ENCODE measurements around the gene MGST2.
A peak's percentile ranks its signal among the peaks of the same experiment; 100 is the strongest.

The MGST2 gene

DNA sequence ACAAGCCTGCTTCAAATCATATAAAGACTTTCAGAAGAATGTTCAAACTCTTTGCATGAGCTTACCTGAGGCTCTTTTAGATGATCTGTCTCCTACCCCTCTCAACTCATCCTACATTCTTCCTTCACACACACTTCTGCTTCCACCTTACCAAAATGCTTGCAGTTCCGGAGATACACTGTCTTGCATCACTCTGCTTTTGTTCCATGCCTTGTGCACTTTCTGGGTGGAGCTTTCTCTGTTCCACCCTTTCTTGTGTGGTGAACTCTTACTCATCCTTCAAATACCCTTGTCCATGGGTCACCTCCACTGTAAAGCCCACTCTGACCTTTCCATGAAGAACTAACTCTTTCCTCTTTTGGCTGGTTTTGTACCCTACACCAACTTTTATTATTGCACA is 18.4 kb upstream of the MGST2 start:
- TF ChIP-seq, protein P1, sequence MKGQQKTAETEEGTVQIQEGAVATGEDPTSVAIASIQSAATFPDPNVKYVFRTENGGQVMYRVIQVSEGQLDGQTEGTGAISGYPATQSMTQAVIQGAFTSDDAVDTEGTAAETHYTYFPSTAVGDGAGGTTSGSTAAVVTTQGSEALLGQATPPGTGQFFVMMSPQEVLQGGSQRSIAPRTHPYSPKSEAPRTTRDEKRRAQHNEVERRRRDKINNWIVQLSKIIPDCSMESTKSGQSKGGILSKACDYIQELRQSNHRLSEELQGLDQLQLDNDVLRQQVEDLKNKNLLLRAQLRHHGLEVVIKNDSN (IDR thresholded peaks at IDR 0.05) = no peak
- TF ChIP-seq, protein P2, sequence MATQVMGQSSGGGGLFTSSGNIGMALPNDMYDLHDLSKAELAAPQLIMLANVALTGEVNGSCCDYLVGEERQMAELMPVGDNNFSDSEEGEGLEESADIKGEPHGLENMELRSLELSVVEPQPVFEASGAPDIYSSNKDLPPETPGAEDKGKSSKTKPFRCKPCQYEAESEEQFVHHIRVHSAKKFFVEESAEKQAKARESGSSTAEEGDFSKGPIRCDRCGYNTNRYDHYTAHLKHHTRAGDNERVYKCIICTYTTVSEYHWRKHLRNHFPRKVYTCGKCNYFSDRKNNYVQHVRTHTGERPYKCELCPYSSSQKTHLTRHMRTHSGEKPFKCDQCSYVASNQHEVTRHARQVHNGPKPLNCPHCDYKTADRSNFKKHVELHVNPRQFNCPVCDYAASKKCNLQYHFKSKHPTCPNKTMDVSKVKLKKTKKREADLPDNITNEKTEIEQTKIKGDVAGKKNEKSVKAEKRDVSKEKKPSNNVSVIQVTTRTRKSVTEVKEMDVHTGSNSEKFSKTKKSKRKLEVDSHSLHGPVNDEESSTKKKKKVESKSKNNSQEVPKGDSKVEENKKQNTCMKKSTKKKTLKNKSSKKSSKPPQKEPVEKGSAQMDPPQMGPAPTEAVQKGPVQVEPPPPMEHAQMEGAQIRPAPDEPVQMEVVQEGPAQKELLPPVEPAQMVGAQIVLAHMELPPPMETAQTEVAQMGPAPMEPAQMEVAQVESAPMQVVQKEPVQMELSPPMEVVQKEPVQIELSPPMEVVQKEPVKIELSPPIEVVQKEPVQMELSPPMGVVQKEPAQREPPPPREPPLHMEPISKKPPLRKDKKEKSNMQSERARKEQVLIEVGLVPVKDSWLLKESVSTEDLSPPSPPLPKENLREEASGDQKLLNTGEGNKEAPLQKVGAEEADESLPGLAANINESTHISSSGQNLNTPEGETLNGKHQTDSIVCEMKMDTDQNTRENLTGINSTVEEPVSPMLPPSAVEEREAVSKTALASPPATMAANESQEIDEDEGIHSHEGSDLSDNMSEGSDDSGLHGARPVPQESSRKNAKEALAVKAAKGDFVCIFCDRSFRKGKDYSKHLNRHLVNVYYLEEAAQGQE (IDR thresholded peaks at IDR 0.05; ENCODE audit: low read depth) = no peak
- no peak for TF ChIP-seq NFIC (IDR thresholded peaks at IDR 0.05)
- TF ChIP-seq YY1 (IDR thresholded peaks at IDR 0.05; ENCODE audit: low read depth) = no peak
- TF ChIP-seq EP300 (IDR thresholded peaks at IDR 0.05; ENCODE audit: borderline replicate concordance) = no peak
- TF ChIP-seq CREB1 (IDR thresholded peaks at IDR 0.05; ENCODE audit: low read depth) = no peak
- no peak for TF ChIP-seq ZBTB7A (IDR thresholded peaks at IDR 0.05; ENCODE audit: low read depth)
- no peak for TF ChIP-seq RAD21 (IDR thresholded peaks at IDR 0.05; ENCODE audit: low read depth)
- no peak for TF ChIP-seq CEBPB (IDR thresholded peaks at IDR 0.05)
- TF ChIP-seq EGR1 (IDR thresholded peaks at IDR 0.05) = no peak
- no peak for TF ChIP-seq TEAD4 (IDR thresholded peaks at IDR 0.05)
- TF ChIP-seq FOXM1 (IDR thresholded peaks at IDR 0.05; ENCODE audit: borderline replicate concordance, low read depth) = no peak

DNA sequence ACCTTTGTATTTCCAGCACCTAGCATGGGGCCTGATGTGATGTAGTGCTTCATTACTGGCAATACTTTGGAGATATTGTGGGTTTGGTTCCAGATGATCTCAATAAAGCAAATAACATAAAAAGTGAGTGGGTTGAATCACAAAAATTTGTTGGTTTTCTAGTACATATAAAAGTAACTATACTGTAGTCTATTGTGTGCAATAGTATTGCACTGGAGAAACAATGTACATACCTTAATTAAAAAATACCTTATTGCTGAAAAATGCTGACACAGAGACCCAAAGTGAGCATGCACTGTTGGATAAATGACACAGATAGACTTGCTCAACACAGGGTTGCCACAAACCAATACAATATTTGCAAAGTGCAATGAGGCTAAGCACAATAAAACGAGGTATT is 17.7 kb upstream of the MGST2 start:
- TF ChIP-seq, protein P3, sequence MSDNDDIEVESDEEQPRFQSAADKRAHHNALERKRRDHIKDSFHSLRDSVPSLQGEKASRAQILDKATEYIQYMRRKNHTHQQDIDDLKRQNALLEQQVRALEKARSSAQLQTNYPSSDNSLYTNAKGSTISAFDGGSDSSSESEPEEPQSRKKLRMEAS (IDR thresholded peaks at IDR 0.05) = no peak
- TF ChIP-seq, protein P2 (IDR thresholded peaks at IDR 0.05; ENCODE audit: low read depth) = no peak
- TF ChIP-seq RAD21 (IDR thresholded peaks at IDR 0.05; ENCODE audit: low read depth) (no peak), NFIC (IDR thresholded peaks at IDR 0.05) (no peak), EP300 (IDR thresholded peaks at IDR 0.05; ENCODE audit: borderline replicate concordance) (no peak), ZBTB7A (IDR thresholded peaks at IDR 0.05; ENCODE audit: low read depth) (no peak), TCF12 (IDR thresholded peaks at IDR 0.05; ENCODE audit: low read depth) (no peak), CEBPB (IDR thresholded peaks at IDR 0.05) (no peak), TEAD4 (IDR thresholded peaks at IDR 0.05) (no peak), YY1 (IDR thresholded peaks at IDR 0.05; ENCODE audit: low read depth) (no peak), CREB1 (IDR thresholded peaks at IDR 0.05; ENCODE audit: low read depth) (no peak), TAF1 (IDR thresholded peaks at IDR 0.05; ENCODE audit: low read depth) (no peak), FOXM1 (IDR thresholded peaks at IDR 0.05; ENCODE audit: borderline replicate concordance, low read depth) (no peak), EGR1 (IDR thresholded peaks at IDR 0.05) (no peak)
- TF ChIP-seq, protein P1 (IDR thresholded peaks at IDR 0.05) = no peak

DNA sequence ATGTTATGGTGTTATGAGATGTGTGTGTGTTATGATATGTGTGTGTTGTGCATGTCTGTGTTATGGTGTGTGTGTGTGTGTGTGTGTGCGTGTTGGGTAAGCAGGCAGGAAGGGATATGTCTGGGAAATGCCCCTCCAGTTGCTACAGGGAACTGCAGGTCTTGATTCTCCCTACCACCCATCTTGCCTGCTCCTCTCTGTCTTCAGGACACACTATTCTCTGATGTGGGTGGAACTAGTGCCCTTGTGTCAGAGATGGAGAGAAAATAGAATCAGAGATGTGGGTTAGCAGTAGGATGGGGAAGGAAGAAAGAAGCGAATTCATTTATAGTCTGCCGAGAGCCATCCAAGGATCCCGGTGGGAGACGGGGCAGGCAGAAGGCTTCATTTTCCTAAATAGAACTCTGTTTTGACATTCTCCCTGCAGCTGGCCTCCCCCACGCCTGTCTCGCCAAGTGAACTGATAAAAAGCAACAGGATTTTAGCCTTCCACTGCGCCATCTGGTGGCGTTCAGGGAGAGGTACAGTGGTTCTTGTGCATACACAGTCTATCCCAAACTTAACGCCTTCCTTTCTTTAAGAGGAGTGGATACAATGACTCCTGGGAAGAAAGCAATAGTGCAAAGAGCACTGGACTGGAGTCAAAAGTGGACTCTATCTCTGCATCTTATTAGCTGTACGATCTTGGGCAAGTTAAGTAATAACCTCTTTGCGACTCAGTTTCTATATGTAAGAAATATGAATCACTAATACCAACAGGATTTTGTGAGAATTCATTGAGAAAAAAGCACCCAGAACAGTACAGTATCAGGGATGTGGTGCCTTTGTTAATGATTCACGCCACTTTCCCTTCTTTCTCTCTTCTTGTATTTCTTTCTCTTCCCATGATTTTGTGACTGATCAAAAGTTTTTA is 14.1 kb upstream of the MGST2 start:
- TF ChIP-seq RAD21 (IDR thresholded peaks at IDR 0.05; ENCODE audit: low read depth) (peak; percentile 79), EP300 (IDR thresholded peaks at IDR 0.05; ENCODE audit: borderline replicate concordance) (no peak)

DNA sequence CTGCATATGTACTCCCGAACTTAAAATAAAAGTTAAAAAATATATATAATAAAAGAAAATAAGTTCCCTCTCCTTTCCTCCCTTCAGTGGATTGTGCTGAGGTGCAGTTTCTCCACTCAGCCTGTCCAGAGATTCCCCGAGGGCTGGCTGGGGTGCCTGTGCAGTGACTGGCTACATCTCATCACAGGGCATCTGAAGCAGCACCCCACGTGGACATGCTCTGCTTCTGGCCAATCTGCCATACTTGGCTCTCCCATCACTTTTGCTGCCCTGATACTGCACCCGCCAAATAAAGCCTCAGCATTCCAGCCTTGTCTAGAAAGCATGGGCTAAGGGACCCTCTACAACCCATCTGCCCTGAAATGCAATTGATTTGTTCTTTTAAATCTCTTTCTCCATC is 11.1 kb upstream of the MGST2 start:
- TF ChIP-seq TAF1 (IDR thresholded peaks at IDR 0.05; ENCODE audit: low read depth) (no peak), EGR1 (IDR thresholded peaks at IDR 0.05) (no peak), NFIC (IDR thresholded peaks at IDR 0.05) (no peak), TCF12 (IDR thresholded peaks at IDR 0.05; ENCODE audit: low read depth) (no peak), YY1 (IDR thresholded peaks at IDR 0.05; ENCODE audit: low read depth) (no peak), FOXM1 (IDR thresholded peaks at IDR 0.05; ENCODE audit: borderline replicate concordance, low read depth) (no peak), CEBPB (IDR thresholded peaks at IDR 0.05) (no peak), TEAD4 (IDR thresholded peaks at IDR 0.05) (no peak), EP300 (IDR thresholded peaks at IDR 0.05; ENCODE audit: borderline replicate concordance) (no peak), ZBTB7A (IDR thresholded peaks at IDR 0.05; ENCODE audit: low read depth) (no peak), CREB1 (IDR thresholded peaks at IDR 0.05; ENCODE audit: low read depth) (no peak)
- TF ChIP-seq, protein P3 (IDR thresholded peaks at IDR 0.05) = no peak
- TF ChIP-seq, protein P1 (IDR thresholded peaks at IDR 0.05) = no peak
- TF ChIP-seq, protein P2 (IDR thresholded peaks at IDR 0.05; ENCODE audit: low read depth) = no peak
